ENCODE results near the gene DNPEP. TPM values are rescaled to one million over a fixed set of nuclear protein-coding genes. Genes with fewer than 3 reads are reported as not detected.
A peak's percentile ranks its signal among the peaks of the same experiment; 100 is the strongest.

Gene DNPEP
- total RNA-seq, 2 donors from 2014 or later: 61.5 to 71.0 TPM

- Mint-ChIP-seq H3K4me3 (no peak overlapping the region), H3K9me3 (no peaks in the 10 kb centered on the region), H3K36me3 (ENCODE audit: insufficient read depth in 2 of 2) (no peaks in the 10 kb centered on the region), H3K27ac (no peak overlapping the region), H3K27me3 (ENCODE audit: low read depth) (peaks cover 45% of the 10 kb centered on the region), H3K4me1 (ENCODE audit: low read depth) (no peaks in the 10 kb centered on the region)
- no peak for ATAC-seq (replicated peaks in 1 of 2)
- DNase-seq: no peak
Observed at GRCh38 chr2:219354582-219354981, 33.1 kb downstream of the DNPEP start.

DNA sequence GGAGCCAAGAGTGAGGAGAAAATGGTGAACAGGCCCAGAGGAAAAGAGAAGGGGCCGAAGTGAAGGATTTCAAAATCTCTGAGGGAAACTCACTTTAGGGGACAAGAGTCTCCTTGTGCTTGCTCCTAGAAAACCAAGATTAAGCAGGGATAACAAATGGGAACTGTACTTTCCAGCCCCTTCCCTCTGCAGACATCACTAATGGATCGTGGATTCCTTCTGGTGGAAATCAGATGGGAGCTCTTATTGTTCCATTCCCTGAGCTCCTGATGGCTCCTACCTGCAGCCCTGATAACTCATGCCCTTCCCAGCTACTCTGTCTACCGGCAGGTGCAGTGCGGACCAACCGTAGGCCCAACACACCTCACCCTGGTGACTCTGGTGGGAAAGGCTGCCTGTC is 34.6 kb downstream of the DNPEP start:
- ATAC-seq (replicated peaks in 1 of 2): no peak
- Mint-ChIP-seq H3K4me1 (ENCODE audit: low read depth) (no peaks in the 10 kb centered on the region), H3K9me3 (no peaks in the 10 kb centered on the region), H3K27ac (no peak overlapping the region), H3K27me3 (ENCODE audit: low read depth) (peaks cover 40% of the 10 kb centered on the region), H3K36me3 (ENCODE audit: insufficient read depth in 2 of 2) (no peaks in the 10 kb centered on the region), H3K4me3 (no peak overlapping the region)
- no peak for DNase-seq

DNA sequence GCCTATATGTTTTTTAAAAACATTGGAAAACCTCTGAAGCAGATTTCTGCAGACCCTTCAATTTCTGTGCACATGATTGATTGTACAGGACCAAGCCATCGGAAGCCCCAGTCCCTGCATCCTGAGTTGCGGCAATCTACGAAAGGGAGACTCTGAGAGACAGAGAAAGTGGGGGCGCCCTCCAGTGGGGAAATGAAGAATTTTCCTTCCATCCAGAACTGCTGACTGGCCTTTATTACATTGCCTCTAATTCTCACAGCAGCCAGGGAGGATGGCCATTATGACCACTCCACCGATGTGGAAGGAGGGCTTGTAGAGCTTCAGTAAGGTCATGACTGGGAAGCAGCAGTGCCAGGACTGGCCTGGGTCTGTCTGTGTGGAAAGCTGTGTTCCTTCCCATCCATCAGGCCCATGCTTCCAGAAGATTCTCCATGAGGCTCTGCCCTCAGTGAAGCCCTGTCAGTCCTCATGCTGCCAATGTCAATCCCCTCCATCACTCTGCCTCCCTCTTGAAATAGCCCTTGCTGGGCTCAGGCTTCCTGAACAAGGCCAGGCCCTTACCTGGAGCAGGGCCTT is 35.2 kb downstream of the DNPEP start:
- no peak overlapping the region for H3K4me3 Mint-ChIP-seq

GRCh38 chr2:219350710-219351221 is 36.9 kb downstream of the DNPEP start:
- no peaks in the 10 kb centered on the region for H3K36me3 Mint-ChIP-seq (ENCODE audit: insufficient read depth in 2 of 2)
- H3K27ac Mint-ChIP-seq: no peak overlapping the region
- ATAC-seq (replicated peaks in 1 of 2) (no peak), DNase-seq (no peak)
- peaks cover 33% of the 10 kb centered on the region for H3K27me3 Mint-ChIP-seq (ENCODE audit: low read depth)
- no peaks in the 10 kb centered on the region for H3K9me3 Mint-ChIP-seq
- no peaks in the 10 kb centered on the region for H3K4me1 Mint-ChIP-seq (ENCODE audit: low read depth)
- H3K4me3 Mint-ChIP-seq: no peak overlapping the region

More for the DNA sequence above, 35.2 kb downstream of the DNPEP start:
- peaks cover 40% of the 10 kb centered on the region for H3K27me3 Mint-ChIP-seq (ENCODE audit: low read depth)
- H3K27ac Mint-ChIP-seq: no peak overlapping the region
- DNase-seq (peak; percentile 72 to 74), ATAC-seq (replicated peaks in 1 of 2) (peak; percentile 66 to 75)
- no peaks in the 10 kb centered on the region for H3K4me1 Mint-ChIP-seq (ENCODE audit: low read depth)
- H3K9me3 Mint-ChIP-seq: no peaks in the 10 kb centered on the region
- no peaks in the 10 kb centered on the region for H3K36me3 Mint-ChIP-seq (ENCODE audit: insufficient read depth in 2 of 2)

DNA sequence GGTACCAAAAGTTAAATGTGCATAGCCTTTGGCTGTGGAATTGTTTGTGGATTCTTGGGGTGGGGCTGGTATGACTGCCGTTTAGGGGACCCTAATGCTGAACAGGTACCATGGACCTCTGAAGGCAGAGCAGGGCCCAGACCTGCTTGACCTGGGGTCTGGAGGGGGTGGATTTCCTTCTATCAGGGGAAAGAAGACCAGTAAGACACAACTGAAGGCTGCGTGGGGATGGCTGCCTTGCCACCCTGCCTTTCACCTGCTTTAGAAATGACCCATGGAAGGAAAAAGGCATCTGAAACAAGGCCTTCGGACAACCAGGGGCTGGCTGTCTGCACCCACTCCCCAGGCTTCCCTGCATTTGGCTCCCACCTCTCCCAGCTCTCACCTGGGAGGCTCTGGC is 37.5 kb downstream of the DNPEP start:
- Mint-ChIP-seq H3K27ac (no peak overlapping the region), H3K9me3 (no peaks in the 10 kb centered on the region), H3K4me1 (ENCODE audit: low read depth) (no peaks in the 10 kb centered on the region), H3K4me3 (no peak overlapping the region), H3K27me3 (ENCODE audit: low read depth) (peaks cover 32% of the 10 kb centered on the region), H3K36me3 (ENCODE audit: insufficient read depth in 2 of 2) (no peaks in the 10 kb centered on the region)
- ATAC-seq (replicated peaks in 1 of 2) (no peak), DNase-seq (no peak)

DNA sequence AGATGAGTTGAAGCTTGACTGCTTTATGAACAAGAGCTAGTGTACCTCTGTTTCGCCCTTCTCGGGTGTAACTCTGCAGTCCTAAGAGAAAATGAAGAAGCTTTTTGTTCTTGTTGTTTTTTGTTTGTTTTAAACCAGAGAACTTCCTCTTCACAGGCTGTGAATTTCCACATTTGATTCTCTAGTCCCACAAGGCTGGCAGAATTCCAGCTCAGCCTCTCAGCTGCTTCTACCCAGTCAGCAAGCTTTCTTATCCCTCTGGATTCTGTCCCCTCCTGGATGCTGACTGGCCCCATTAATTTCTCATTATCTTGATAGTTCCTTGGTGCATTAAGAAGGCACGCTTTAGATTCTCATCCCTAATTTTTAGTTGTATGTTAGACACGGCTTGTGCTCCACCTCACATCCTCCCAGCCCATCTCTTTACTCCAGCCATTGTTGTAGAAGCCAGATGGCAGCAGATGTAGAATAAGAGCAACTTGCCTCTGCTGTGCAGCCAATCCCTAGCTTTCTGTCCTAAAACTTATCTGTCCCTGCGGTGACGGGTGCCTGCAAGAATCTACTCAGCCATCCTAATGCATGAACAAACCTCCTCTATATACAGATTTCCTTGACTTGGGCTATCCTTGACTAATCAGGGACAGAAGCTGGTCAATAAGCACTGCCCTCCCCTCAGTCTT is 42.8 kb downstream of the DNPEP start:
- peaks cover 22% of the 10 kb centered on the region for H3K27me3 Mint-ChIP-seq (ENCODE audit: low read depth)
- no peaks in the 10 kb centered on the region for H3K9me3 Mint-ChIP-seq
- H3K27ac Mint-ChIP-seq: no peak overlapping the region
- no peak overlapping the region for H3K4me3 Mint-ChIP-seq
- no peaks in the 10 kb centered on the region for H3K4me1 Mint-ChIP-seq (ENCODE audit: low read depth)
- no peak for ATAC-seq (replicated peaks in 1 of 2)
- DNase-seq: no peak
- H3K36me3 Mint-ChIP-seq (ENCODE audit: insufficient read depth in 2 of 2): no peaks in the 10 kb centered on the region

DNA sequence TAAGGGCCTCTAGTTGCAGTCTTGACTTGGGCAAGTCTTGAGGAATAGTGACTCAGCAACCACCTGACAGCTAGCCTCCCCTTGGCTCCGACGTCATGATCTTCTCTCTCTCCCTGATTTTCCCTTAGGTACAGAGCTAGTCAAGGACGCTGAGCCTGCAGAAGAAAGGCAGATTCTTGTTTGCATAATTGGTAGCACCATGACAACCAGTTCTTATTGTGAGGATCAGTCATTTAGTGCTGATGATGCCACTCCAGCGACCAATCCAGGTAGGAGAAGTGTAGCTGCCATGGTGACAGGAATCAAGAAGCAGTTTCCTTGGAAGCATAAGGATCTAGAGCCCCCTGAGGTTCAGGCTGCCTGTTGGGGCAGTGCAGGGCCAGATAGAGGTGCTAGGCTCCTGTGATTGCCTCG is 52.3 kb downstream of the DNPEP start:
- Mint-ChIP-seq H3K36me3 (ENCODE audit: insufficient read depth in 2 of 2) (peaks cover 5 to 6% of the 10 kb centered on the region in 2 donors), H3K4me3 (no peak overlapping the region), H3K4me1 (ENCODE audit: low read depth) (no peaks in the 10 kb centered on the region), H3K27ac (no peak overlapping the region), H3K9me3 (peaks cover 4 to 6% of the 10 kb centered on the region in 2 donors), H3K27me3 (ENCODE audit: low read depth) (peaks cover 51% of the 10 kb centered on the region)
- ATAC-seq (replicated peaks in 1 of 2) (no peak), DNase-seq (no peak)

DNA sequence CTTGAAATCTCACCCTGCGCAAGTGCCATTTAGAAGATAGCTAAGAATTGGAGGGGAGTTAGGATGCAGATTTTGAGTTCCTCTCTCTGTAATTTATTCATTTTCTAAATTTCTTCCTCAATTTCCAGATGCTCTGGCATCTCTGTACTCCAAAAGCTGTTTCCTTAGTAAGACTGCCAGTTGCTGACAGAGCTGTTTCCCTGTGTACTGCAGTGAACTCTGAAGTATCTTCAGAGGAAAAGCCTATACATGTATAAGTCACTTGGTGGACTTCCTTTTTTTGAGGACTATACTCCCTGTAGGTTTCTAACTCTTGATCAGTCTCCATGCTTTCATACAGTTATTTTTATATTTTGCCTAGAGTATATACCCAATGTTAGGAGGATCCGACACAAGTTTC is 53.6 kb downstream of the DNPEP start:
- H3K27ac Mint-ChIP-seq: no peak overlapping the region
- peaks cover 4 to 6% of the 10 kb centered on the region in 2 donors for H3K9me3 Mint-ChIP-seq

DNA sequence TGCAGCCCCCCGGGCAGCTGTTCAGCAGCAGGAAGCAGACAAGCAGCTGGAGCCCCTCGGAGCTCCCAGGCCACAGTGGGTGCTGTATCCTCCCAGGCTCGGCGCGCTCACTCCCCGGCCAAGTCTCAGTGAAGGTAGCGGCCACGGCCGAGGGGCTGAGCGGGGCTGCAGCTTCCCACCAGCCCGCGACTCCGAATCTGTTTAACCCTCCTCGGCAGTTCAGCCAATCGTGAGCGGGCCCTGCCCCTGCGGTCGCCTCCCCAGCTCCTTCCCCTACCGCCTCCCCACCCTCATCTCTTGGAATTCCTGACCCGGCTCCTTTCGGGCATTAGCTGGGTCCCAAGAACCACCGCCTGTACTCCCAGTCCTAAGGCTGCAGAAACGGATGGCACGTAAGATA is 55.2 kb downstream of the DNPEP start, which contains the start of gene RESP18:
RESP18 (minus strand) TSS at position 203 of the 400 bp plus-strand sequence.
- Mint-ChIP-seq H3K4me1 (ENCODE audit: low read depth) (no peaks in the 10 kb centered on the region), H3K27me3 (ENCODE audit: low read depth) (peaks cover 67% of the 10 kb centered on the region), H3K9me3 (peaks cover 4 to 6% of the 10 kb centered on the region in 2 donors), H3K4me3 (no peak within 1 kb of the TSS), H3K36me3 (ENCODE audit: insufficient read depth in 2 of 2) (peaks cover 5 to 6% of the 10 kb centered on the region in 2 donors), H3K27ac (no peak within 1 kb of the TSS)
- ATAC-seq (replicated peaks in 1 of 2): no peak
- DNase-seq: no peak

More for the DNA sequence above, 53.6 kb downstream of the DNPEP start:
- Mint-ChIP-seq H3K4me3 (no peak overlapping the region), H3K4me1 (ENCODE audit: low read depth) (no peaks in the 10 kb centered on the region), H3K36me3 (ENCODE audit: insufficient read depth in 2 of 2) (peaks cover 5 to 6% of the 10 kb centered on the region in 2 donors), H3K27me3 (ENCODE audit: low read depth) (peaks cover 58% of the 10 kb centered on the region)
- DNase-seq (no peak), ATAC-seq (replicated peaks in 1 of 2) (no peak)

- DNase-seq: peak; percentile 22 to 26
- no peaks in the 10 kb centered on the region for H3K4me1 Mint-ChIP-seq (ENCODE audit: low read depth)
- no peak overlapping the region for H3K27ac Mint-ChIP-seq
- H3K36me3 Mint-ChIP-seq (ENCODE audit: insufficient read depth in 2 of 2): peaks cover 4 to 6% of the 10 kb centered on the region in 2 donors
- H3K9me3 Mint-ChIP-seq: peaks cover 4 to 6% of the 10 kb centered on the region in 2 donors
- no peak overlapping the region for H3K4me3 Mint-ChIP-seq
- no peak for ATAC-seq (replicated peaks in 1 of 2)
- peaks cover 67% of the 10 kb centered on the region for H3K27me3 Mint-ChIP-seq (ENCODE audit: low read depth)
Observed at GRCh38 chr2:219331560-219332213, 56.0 kb downstream of the DNPEP start.

DNA sequence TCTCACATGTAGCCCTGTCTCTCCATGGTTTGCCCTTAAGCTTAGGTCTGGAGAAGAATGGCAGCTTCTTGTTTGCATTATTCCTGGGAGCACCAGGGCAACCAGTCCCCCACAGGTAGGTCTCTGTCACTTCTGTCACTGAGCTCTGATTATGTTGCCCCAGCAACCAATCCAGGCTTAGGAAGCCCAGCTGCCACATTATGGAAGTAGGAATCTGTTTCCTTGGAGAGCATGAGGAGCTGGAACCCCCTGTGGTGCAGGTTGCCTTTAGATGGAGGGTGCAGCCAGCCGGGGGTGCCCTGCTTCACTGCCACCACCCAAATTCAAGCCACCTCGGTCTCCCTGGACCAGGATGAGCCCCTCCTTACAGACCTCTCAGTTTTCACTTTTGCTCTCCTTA is 60.0 kb downstream of the DNPEP start:
- Mint-ChIP-seq H3K27ac (no peak overlapping the region), H3K4me1 (ENCODE audit: low read depth) (no peaks in the 10 kb centered on the region), H3K27me3 (ENCODE audit: low read depth) (peaks cover 42% of the 10 kb centered on the region), H3K9me3 (peaks cover 2 to 4% of the 10 kb centered on the region in 2 donors), H3K36me3 (ENCODE audit: insufficient read depth in 2 of 2) (peaks cover 3% of the 10 kb centered on the region in 2 donors), H3K4me3 (no peak overlapping the region)
- DNase-seq (no peak), ATAC-seq (replicated peaks in 1 of 2) (no peak)

- ATAC-seq (replicated peaks in 1 of 2): no peak
- no peaks in the 10 kb centered on the region for H3K36me3 Mint-ChIP-seq (ENCODE audit: insufficient read depth in 2 of 2)
- H3K4me1 Mint-ChIP-seq (ENCODE audit: low read depth): no peaks in the 10 kb centered on the region
- no peaks in the 10 kb centered on the region for H3K9me3 Mint-ChIP-seq
- H3K4me3 Mint-ChIP-seq: no peak overlapping the region
- no peak overlapping the region for H3K27ac Mint-ChIP-seq
- no peak for DNase-seq
- peaks cover 29% of the 10 kb centered on the region for H3K27me3 Mint-ChIP-seq (ENCODE audit: low read depth)
Observed at GRCh38 chr2:219325657-219326315, 61.9 kb downstream of the DNPEP start.

DNA sequence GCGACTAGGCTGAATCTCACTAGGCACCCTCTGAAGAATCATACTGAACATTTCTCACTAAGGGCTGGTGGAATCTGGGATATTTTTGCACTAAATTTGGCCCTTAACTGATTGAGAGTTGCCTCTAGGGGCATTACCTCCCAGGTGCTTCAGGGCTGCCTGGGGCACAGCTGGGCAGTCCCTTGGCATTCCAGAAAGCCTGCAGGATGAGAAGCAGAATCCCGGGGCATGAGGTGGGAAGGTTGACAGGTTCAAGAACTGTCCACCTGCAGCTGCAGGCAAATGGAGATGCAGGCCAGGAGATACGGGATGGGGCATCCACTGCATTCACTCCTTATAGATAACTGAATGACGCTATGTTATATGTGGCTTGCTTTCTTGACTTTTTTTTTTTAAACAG is 62.6 kb downstream of the DNPEP start:
- Mint-ChIP-seq H3K4me1 (ENCODE audit: low read depth) (no peaks in the 10 kb centered on the region), H3K4me3 (no peak overlapping the region), H3K36me3 (ENCODE audit: insufficient read depth in 2 of 2) (no peaks in the 10 kb centered on the region), H3K27ac (no peak overlapping the region), H3K27me3 (ENCODE audit: low read depth) (peaks cover 26% of the 10 kb centered on the region), H3K9me3 (no peaks in the 10 kb centered on the region)
- DNase-seq: no peak
- ATAC-seq (replicated peaks in 1 of 2): no peak

Measured in activated T-cell treated with anti-CD3 and anti-CD28 coated beads, Interleukin-2, amount 50 U/mL, for 72 hours (primary cell).